Transverse colon (tissue), 4 donors: ENCODE data around the gene UACA. TPM values are rescaled to one million over a fixed set of nuclear protein-coding genes. Genes with fewer than 3 reads are reported as not detected.

Source experiments
- DNase-seq: peaks from one replicate; pipeline ENCODE4 v3.0.0-alpha.2; 2019
- H3K27ac ChIP-seq, 4 donors: fragments of 200-600 bp; sonication (generic); 2 replicates each; pipeline ENCODE4 v1.5.1; 2016 to 2018; ENCODE audit warnings: inconsistent platforms in 4 of 4
- H3K27me3 ChIP-seq: fragments of 200-600 bp; sonication (generic); 2 replicates; pipeline ENCODE4 v1.5.1; 2017; ENCODE audit warnings: inconsistent platforms
- H3K36me3 ChIP-seq, 4 donors: fragments of 200-600 bp; sonication (generic); 2 replicates each; pipeline ENCODE4 v1.5.1; 2017 to 2019; ENCODE audit warnings: inconsistent platforms in 4 of 4
- H3K4me1 ChIP-seq, 4 donors: fragments of 200-600 bp; sonication (generic); 2 replicates each; pipeline ENCODE4 v1.5.1; 2017 to 2020; ENCODE audit warnings: inconsistent platforms in 4 of 4
- H3K4me3 ChIP-seq, 4 donors: fragments of 200-600 bp; sonication (generic); 1 replicate in 1 of 4; 2 replicates in 3 of 4; pipeline versions ENCODE4 v1.5.1 to v1.6.1; 2017 to 2019; ENCODE audit warnings: inconsistent platforms in 4 of 4
- H3K9me3 ChIP-seq, 2 donors: fragments of 200-600 bp; sonication (generic); 2 replicates each; pipeline ENCODE4 v1.5.1; 2017 to 2019; ENCODE audit warnings: inconsistent platforms in 2 of 2
- CTCF ChIP-seq, 5 experiments: fragments of 200-600 bp in 3 of 5; fragments of 450-650 bp in 2 of 5; sonication (generic) in 3 of 5; IDR thresholded peaks; 1 replicate in 2 of 5; 2 replicates in 3 of 5; pipeline ENCODE4 v1.5.1; 2016 to 2017; ENCODE audit warnings: antibody characterized with exemption in 5 of 5, inconsistent platforms in 3 of 5, mild to moderate bottlenecking in 2 of 5, moderate library complexity in 1 of 5
- EP300 ChIP-seq: sonication (generic); formaldehyde crosslinking; IDR thresholded peaks from one replicate; pipeline ENCODE4 v1.6.1; 2017; ENCODE audit warnings: antibody characterized with exemption, low read depth
- POLR2A ChIP-seq: fragments of 450-650 bp; IDR thresholded peaks from one replicate; pipeline ENCODE4 v1.6.1; 2016; ENCODE audit warnings: antibody characterized with exemption, mild to moderate bottlenecking, moderate library complexity
- POLR2AphosphoS5 ChIP-seq, 3 donors: sonication (generic); formaldehyde crosslinking; IDR thresholded peaks; one replicate each; pipeline ENCODE4 v1.6.1; 2016; ENCODE audit warnings: antibody characterized with exemption in 3 of 3
- WGBS, 2 donors: methylation state at CpG; one replicate each; pipeline ENCODE4 v1.1.5; 2018; ENCODE audit warnings: low coverage in 1 of 2; 5-methylcytosine and 5-hydroxymethylcytosine counted together
- in situ Hi-C, 4 donors: fragments of 200-750 bp; cut with MboI; loops; one replicate each; pipeline versions ENCODE4 v1.15.0 to v1.15.1; 2017; ENCODE audit warnings: low sequenced_read_pairs in 3 of 4, low pct_ligation_motif_present in 1 of 4, low pct_unique_long_range_greater_than_20kb in 1 of 4
- intact Hi-C: fragments of 100-400 bp; cut with DNase I; formaldehyde crosslinking; loops from one replicate; pipeline ENCODE4 v1.15.1; 2023; ENCODE audit warnings: low total_unique reads
- total RNA-seq, 4 donors: library from RNA; depleted of rRNA; stranded (reverse); fragments of >200 nt; gene quantifications; one replicate each; pipeline ENCODE4 v1.1.0, GENCODE V29; 2016

UACA gene
- total RNA-seq, 4 donors from 2014 or later, result 19.5 to 90.5 (median 40.8) TPM

- Histone ChIP-seq H3K27me3 (peaks cover 3% of the 10 kb centered on the region), H3K4me3 (no peak overlapping the region), H3K9me3 (no peaks in the 10 kb centered on the region), H3K4me1 (peaks cover 0 to 35% (median 11%) of the 10 kb centered on the region in 4 donors), H3K36me3 (no peaks in the 10 kb centered on the region), H3K27ac (no peak overlapping the region)
- in situ Hi-C loops (no loop called here), intact Hi-C loops (no loop called here)
- no peak for TF ChIP-seq EP300
- no peak for TF ChIP-seq POLR2A
- no peak for TF ChIP-seq CTCF (IDR thresholded peaks at IDR 0.05)
- TF ChIP-seq POLR2AphosphoS5 (IDR thresholded peaks at IDR 0.05), result no peak
- no peak for DNase-seq
- WGBS, 2 donors, result 39 to 59% methylated on average over 2 of the region's 2 CpGs
These were observed 2.3 kb downstream of the UACA start for GRCh38 chr15:70761046-70761445.

GRCh38 chr15:70758790-70759462 lies 4.4 kb downstream of the UACA start:
- no peak overlapping the region for H3K4me3 ChIP-seq
- TF ChIP-seq POLR2AphosphoS5 (IDR thresholded peaks at IDR 0.05), result no peak
- TF ChIP-seq POLR2A, result no peak
- no peak for TF ChIP-seq CTCF (IDR thresholded peaks at IDR 0.05)
- no peak for TF ChIP-seq EP300
- peaks cover 0 to 27% (median 9%) of the 10 kb centered on the region in 4 donors for H3K4me1 ChIP-seq
- 79 to 85% methylated on average over 6 to 9 of the region's 9 CpGs for WGBS, 2 donors
- no peak for DNase-seq
- peaks cover 3% of the 10 kb centered on the region for H3K27me3 ChIP-seq
- no peaks in the 10 kb centered on the region for H3K36me3 ChIP-seq
- no peaks in the 10 kb centered on the region for H3K9me3 ChIP-seq
- intact Hi-C loops (no loop called here), in situ Hi-C loops (no loop called here)
- H3K27ac ChIP-seq, result no peak overlapping the region

GRCh38 chr15:70757627-70758026 lies 5.7 kb downstream of the UACA start:
- Histone ChIP-seq H3K9me3 (no peaks in the 10 kb centered on the region), H3K4me1 (peaks cover 0 to 28% (median 10%) of the 10 kb centered on the region in 4 donors), H3K4me3 (no peak overlapping the region), H3K27ac (no peak overlapping the region), H3K27me3 (peaks cover 1% of the 10 kb centered on the region), H3K36me3 (no peaks in the 10 kb centered on the region)
- TF ChIP-seq POLR2A (no peak), CTCF (IDR thresholded peaks at IDR 0.05) (no peak), EP300 (no peak), POLR2AphosphoS5 (IDR thresholded peaks at IDR 0.05) (no peak)
- intact Hi-C loops, result no loop called here
- DNase-seq, result no peak
- in situ Hi-C loops, result no loop called here
- 86 to 92% methylated on average over 1 of the region's 1 CpG for WGBS, 2 donors

GRCh38 chr15:70754862-70755261 lies 8.5 kb downstream of the UACA start:
- Histone ChIP-seq H3K4me1 (peaks cover 0 to 25% (median 6%) of the 10 kb centered on the region in 4 donors), H3K27ac (no peak overlapping the region), H3K4me3 (no peak overlapping the region), H3K27me3 (no peaks in the 10 kb centered on the region), H3K36me3 (no peaks in the 10 kb centered on the region), H3K9me3 (no peaks in the 10 kb centered on the region)
- in situ Hi-C loops (no loop called here), intact Hi-C loops (loop anchor here (2.0 kb wide), 1 partner anchor 48 kb away; no protein-coding TSS in a partner anchor)
- DNase-seq, result no peak
- WGBS, 2 donors, result 55 to 58% methylated on average over 2 of the region's 2 CpGs
- TF ChIP-seq EP300, result no peak
- TF ChIP-seq POLR2A, result no peak
- TF ChIP-seq CTCF (IDR thresholded peaks at IDR 0.05), result no peak
- TF ChIP-seq POLR2AphosphoS5 (IDR thresholded peaks at IDR 0.05), result no peak
